Skeletal muscle satellite cell (primary cell): ENCODE results near the gene SEZ6L2.
A peak's percentile ranks its signal among the peaks of the same experiment; 100 is the strongest.

Experiments
- H3K27me3 ChIP-seq: 2 replicates; pipeline ENCODE4 v1.7.0; 2013; ENCODE audit warnings: low read length; ENCODE audit not compliant: control insufficient read depth, insufficient read depth
- H3K36me3 ChIP-seq: 2 replicates; pipeline ENCODE4 v1.7.0; 2013; ENCODE audit warnings: mild to moderate bottlenecking, control low read depth, low read length; ENCODE audit not compliant: insufficient read depth
- H3K4me1 ChIP-seq: 2 replicates; pipeline ENCODE4 v1.7.0; 2013; ENCODE audit warnings: low read length; ENCODE audit not compliant: control insufficient read depth, insufficient read depth
- H3K4me2 ChIP-seq: 2 replicates; pipeline ENCODE4 v1.7.0; 2013; ENCODE audit warnings: mild to moderate bottlenecking, low read length
- H3K4me3 ChIP-seq: 2 replicates; pipeline ENCODE4 v1.7.0; 2013; ENCODE audit warnings: low read length
- H3K9ac ChIP-seq: 2 replicates; pipeline ENCODE4 v1.7.0; 2013; ENCODE audit warnings: mild to moderate bottlenecking, low read depth, low read length, moderate library complexity
- H3K9me3 ChIP-seq: replicated peaks from 2 replicates; pipeline ENCODE4 v1.7.0; 2013; ENCODE audit warnings: mild to moderate bottlenecking, control low read depth, low read length

The SEZ6L2 gene

GRCh38 chr16:29908719-29909220, 9.4 kb upstream of the SEZ6L2 start:
- Histone ChIP-seq H3K4me2 (no peak overlapping the region), H3K9me3 (no peaks in the 10 kb centered on the region), H3K4me3 (no peak overlapping the region), H3K4me1 (peaks cover 8% of the 10 kb centered on the region), H3K36me3 (peaks cover 15% of the 10 kb centered on the region), H3K9ac (no peak overlapping the region), H3K27me3 (no peaks in the 10 kb centered on the region)

- Histone ChIP-seq H3K4me2 (no peak overlapping the region), H3K9ac (no peak overlapping the region), H3K4me1 (peaks cover 8% of the 10 kb centered on the region)
Measured at GRCh38 chr16:29907973-29908372, 8.6 kb upstream of the SEZ6L2 start.

GRCh38 chr16:29906520-29907244, 7.3 kb upstream of the SEZ6L2 start:
- Histone ChIP-seq H3K4me3 (no peak overlapping the region), H3K4me2 (no peak overlapping the region), H3K4me1 (peaks cover 10% of the 10 kb centered on the region), H3K36me3 (peaks cover 4% of the 10 kb centered on the region), H3K9ac (no peak overlapping the region), H3K9me3 (no peaks in the 10 kb centered on the region), H3K27me3 (no peaks in the 10 kb centered on the region)

More at GRCh38 chr16:29907973-29908372, 8.6 kb upstream of the SEZ6L2 start:
- Histone ChIP-seq H3K36me3 (peaks cover 9% of the 10 kb centered on the region), H3K27me3 (no peaks in the 10 kb centered on the region), H3K4me3 (no peak overlapping the region), H3K9me3 (no peaks in the 10 kb centered on the region)

- Histone ChIP-seq H3K4me1 (peaks cover 21% of the 10 kb centered on the region), H3K9ac (no peak overlapping the region), H3K36me3 (peaks cover under 1% of the 10 kb centered on the region), H3K4me3 (no peak overlapping the region), H3K9me3 (no peaks in the 10 kb centered on the region), H3K4me2 (no peak overlapping the region), H3K27me3 (no peaks in the 10 kb centered on the region)
Measured at GRCh38 chr16:29905668-29906067, 6.3 kb upstream of the SEZ6L2 start.

- H3K4me1 ChIP-seq: peaks cover 23% of the 10 kb centered on the region
- H3K4me3 ChIP-seq: no peak overlapping the region
- H3K36me3 ChIP-seq: no peaks in the 10 kb centered on the region
- H3K9me3 ChIP-seq: no peaks in the 10 kb centered on the region
- H3K9ac ChIP-seq: no peak overlapping the region
- no peak overlapping the region for H3K4me2 ChIP-seq
- no peaks in the 10 kb centered on the region for H3K27me3 ChIP-seq
Measured at GRCh38 chr16:29904947-29905346, 5.6 kb upstream of the SEZ6L2 start.

- Histone ChIP-seq H3K4me3 (no peak overlapping the region), H3K4me1 (peaks cover 21% of the 10 kb centered on the region), H3K9me3 (no peaks in the 10 kb centered on the region), H3K9ac (no peak overlapping the region), H3K27me3 (peaks cover 4% of the 10 kb centered on the region), H3K36me3 (no peaks in the 10 kb centered on the region), H3K4me2 (no peak overlapping the region)
Measured at GRCh38 chr16:29903590-29903989, 4.2 kb upstream of the SEZ6L2 start.

GRCh38 chr16:29901607-29901945, 2.2 kb upstream of the SEZ6L2 start:
- H3K36me3 ChIP-seq: no peaks in the 10 kb centered on the region
- H3K9ac ChIP-seq: no peak overlapping the region
- peak overlapping the region; percentile 95 for H3K4me2 ChIP-seq
- no peaks in the 10 kb centered on the region for H3K9me3 ChIP-seq
- H3K4me3 ChIP-seq: peak overlapping the region; percentile 68
- H3K4me1 ChIP-seq: peaks cover 21% of the 10 kb centered on the region
- peaks cover 15% of the 10 kb centered on the region for H3K27me3 ChIP-seq

- H3K9ac ChIP-seq: peak overlapping the region; percentile 37
- H3K4me3 ChIP-seq: peak overlapping the region; percentile 68
- H3K4me1 ChIP-seq: peaks cover 21% of the 10 kb centered on the region
- peaks cover 15% of the 10 kb centered on the region for H3K27me3 ChIP-seq
- peak overlapping the region; percentile 95 for H3K4me2 ChIP-seq
- no peaks in the 10 kb centered on the region for H3K36me3 ChIP-seq
- H3K9me3 ChIP-seq: no peaks in the 10 kb centered on the region
Measured at GRCh38 chr16:29900888-29901606, 1.7 kb upstream of the SEZ6L2 start.

- Histone ChIP-seq H3K36me3 (no peaks in the 10 kb centered on the region), H3K4me3 (peak within 1 kb of the TSS; percentile 68), H3K9me3 (no peaks in the 10 kb centered on the region), H3K27me3 (peaks cover 22% of the 10 kb centered on the region), H3K4me2 (peak within 1 kb of the TSS; percentile 95), H3K4me1 (peaks cover 21% of the 10 kb centered on the region), H3K9ac (peak within 1 kb of the TSS; percentile 37)
Measured at GRCh38 chr16:29900102-29900887, 945 bp upstream of the SEZ6L2 start, which contains the start of gene ASPHD1. Gene ASPHD1, plus strand, starts transcription at chr16:29900488. Its CDS starts 484 bp downstream, at chr16:29900972.

GRCh38 chr16:29898804-29899515, 390 bp downstream of the SEZ6L2 start:
- H3K27me3 ChIP-seq: peaks cover 24% of the 10 kb centered on the region
- peak overlapping the region; percentile 40 for H3K4me3 ChIP-seq
- H3K4me2 ChIP-seq: peak overlapping the region; percentile 95
- no peaks in the 10 kb centered on the region for H3K9me3 ChIP-seq
- no peak overlapping the region for H3K9ac ChIP-seq
- peaks cover 21% of the 10 kb centered on the region for H3K4me1 ChIP-seq
- no peaks in the 10 kb centered on the region for H3K36me3 ChIP-seq
